Esophagus mucosa (tissue), 1 donor: ENCODE measurements around the gene DNAJC18. TPM values are rescaled to one million over a fixed set of nuclear protein-coding genes. Genes with fewer than 3 reads are reported as not detected.

Source experiments
- ATAC-seq: fragments of 200-7000 bp; cut with Tn5 transposase; one replicate; pipeline ENCODE4 v1.9.1; 2020
- total RNA-seq: library from RNA; stranded (reverse); gene quantifications from one replicate; pipeline ENCODE4 v1.2.4, GENCODE V29; 2023
- donor health status: DM: yes; HTN: yes; CAD: no.

DNAJC18 gene
- total RNA-seq, 1 donor from 2014 or later = 2.2 TPM

DNA sequence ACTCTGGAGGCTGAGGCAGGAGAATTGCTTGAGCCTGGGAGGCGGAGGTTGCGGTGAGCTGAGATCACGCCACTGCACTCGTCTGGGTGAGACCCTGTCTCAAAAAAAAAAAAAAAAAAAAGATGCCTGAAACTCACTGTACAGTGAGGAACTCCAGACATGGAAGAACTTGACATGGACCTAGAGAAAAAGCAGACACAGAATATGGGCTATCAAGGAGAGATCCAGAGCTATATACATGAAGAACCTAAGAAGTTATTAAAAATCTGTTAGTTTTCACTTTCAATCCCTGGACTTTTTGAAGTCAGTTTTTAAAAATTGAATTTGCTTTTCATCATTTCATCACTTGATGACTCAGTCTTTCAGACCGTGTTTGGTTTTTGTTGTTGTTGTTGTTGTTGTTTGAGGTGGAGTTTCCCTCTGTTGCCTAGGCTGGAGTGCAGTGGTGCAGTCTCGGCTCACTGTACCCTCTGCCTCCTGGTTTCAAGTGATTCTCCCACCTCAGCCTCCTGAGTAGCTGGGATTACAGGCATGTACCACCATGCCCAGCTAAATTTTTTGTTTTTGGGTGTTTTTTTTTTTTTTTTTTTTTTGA lies 77.4 kb downstream of the DNAJC18 start:
- ATAC-seq = no peak

DNA sequence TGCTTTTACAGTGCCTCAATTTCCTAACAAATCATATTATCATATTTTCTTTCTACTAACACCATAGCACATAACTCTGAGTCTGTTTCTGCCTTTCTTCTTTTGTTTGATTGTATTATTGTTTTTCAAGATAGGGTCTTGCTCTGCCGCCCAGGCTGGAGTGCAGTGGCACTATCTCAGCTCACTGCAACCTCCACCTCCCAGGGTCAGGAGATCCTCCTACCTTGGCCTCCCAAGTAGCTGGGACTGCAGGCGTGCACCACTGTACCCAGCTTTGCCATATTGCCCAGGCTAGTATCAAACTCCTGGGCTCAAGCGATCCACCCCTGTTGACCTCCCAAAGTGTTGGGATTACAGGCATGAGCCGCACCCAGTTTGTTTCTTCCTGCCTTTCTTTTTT lies 78.9 kb downstream of the DNAJC18 start:
- ATAC-seq = no peak

Other genes with a start within 250 kb of the DNAJC18 start
- gene SIL1, start 241.2 kb downstream of the DNAJC18 start, total RNA-seq = 29.3 TPM
- gene MATR3, start 145.8 kb downstream of the DNAJC18 start, total RNA-seq = 60.5 TPM
- 38.1 TPM for gene PAIP2, start 97.7 kb downstream of the DNAJC18 start, total RNA-seq
- 0.28 TPM for gene SLC23A1, start 56.2 kb downstream of the DNAJC18 start, total RNA-seq
- 3.3 TPM for gene MZB1, start 49.6 kb downstream of the DNAJC18 start, total RNA-seq
- 1.9 TPM for gene PROB1, start 44.4 kb downstream of the DNAJC18 start, total RNA-seq
- 3.7 TPM for gene SPATA24, start 35.4 kb downstream of the DNAJC18 start, total RNA-seq
- 5.0 TPM for gene ECSCR, start 23.2 kb upstream of the DNAJC18 start, total RNA-seq
- gene SMIM33, start 31.5 kb upstream of the DNAJC18 start, total RNA-seq = not detected
- 45.5 TPM for gene STING1, start 43.2 kb upstream of the DNAJC18 start, total RNA-seq
- gene UBE2D2, start 121.8 kb upstream of the DNAJC18 start, total RNA-seq = 119 TPM
- 22.6 TPM for gene CXXC5, start 208.8 kb upstream of the DNAJC18 start, total RNA-seq